GM12878 (cell line): ENCODE data around the gene CD96. TPM values are rescaled to one million over a fixed set of nuclear protein-coding genes. Genes with fewer than 3 reads are reported as not detected.

ENCODE experiments used
- ATAC-seq: fragments of 200-7000 bp; cut with Tn5 transposase; 3 replicates; pipeline ENCODE4 v1.9.1; 2020; ENCODE audit warnings: mild to moderate bottlenecking, moderate library complexity
- BruUV-seq: library from RNA; stranded (reverse); fragments of 400-500 nt; replicated peaks from 2 replicates; lab custom pipeline; 2021; lab: Mats Ljungman, UMichigan
- CTCF ChIA-PET: fragments of 300-600 bp; sonication (Branson Sonifier 250); formaldehyde crosslinking; extraction: SDS; loops from one replicate; lab custom pipeline; 2021; ENCODE audit warnings: inconsistent platforms; lab: Yijun Ruan, JAX
- POLR2A ChIA-PET: fragments of 350-600 bp; formaldehyde crosslinking; extraction: SDS; loops from one replicate; lab custom pipeline; 2021; ENCODE audit warnings: inconsistent platforms; lab: Charles Lee
- RAD21 ChIA-PET: fragments of 300-600 bp; sonication (Branson Sonifier 250); formaldehyde crosslinking; loops from one replicate; lab custom pipeline; 2023; ENCODE audit warnings: antibody characterized with exemption; ENCODE audit not compliant: unreplicated experiment; lab: Charles Lee
- SMC1A ChIA-PET: fragments of 300-600 bp; sonication (Branson Sonifier 250); formaldehyde crosslinking; loops from one replicate; lab custom pipeline; 2023; ENCODE audit not compliant: unreplicated experiment, uncharacterized antibody; lab: Charles Lee
- DNase-seq: peaks from one replicate; pipeline ENCODE4 v3.0.0-alpha.2; 2011; ENCODE audit warnings: low read depth, low spot score
- FAIRE-seq: peaks from 3 replicates; lab custom pipeline; 2011; peaks lifted over from hg19 to GRCh38; lab: Jason Lieb, UNC
- H2AFZ ChIP-seq: 2 replicates; pipeline ENCODE4 v1.6.0; 2011; ENCODE audit warnings: low read depth, low read length, control low read depth; ENCODE audit not compliant: control insufficient read depth
- H3K27ac ChIP-seq: 2 replicates; pipeline ENCODE4 v1.5.1; 2011; ENCODE audit warnings: control low read depth; ENCODE audit not compliant: control insufficient read depth, insufficient read depth
- H3K27me3 ChIP-seq, 2 experiments: replicated peaks in 1 of 2; 2 replicates each; pipeline versions ENCODE4 v1.6.0 to v1.6.1; 2011; ENCODE audit warnings: low read length in 1 of 2; ENCODE audit not compliant: control insufficient read depth in 2 of 2, insufficient read depth in 2 of 2
- H3K36me3 ChIP-seq, 2 experiments: 2 replicates each; pipeline ENCODE4 v1.5.1; 2011; ENCODE audit warnings: low read length in 1 of 2; ENCODE audit not compliant: control insufficient read depth in 2 of 2, insufficient read depth in 2 of 2
- H3K4me1 ChIP-seq: 2 replicates; pipeline ENCODE4 v1.6.1; 2011; ENCODE audit warnings: mild to moderate bottlenecking, low read length, moderate library complexity, mixed read lengths; ENCODE audit not compliant: control insufficient read depth, insufficient read depth
- H3K4me2 ChIP-seq: 2 replicates; pipeline ENCODE4 v1.6.0; 2011; ENCODE audit warnings: control low read depth; ENCODE audit not compliant: control insufficient read depth, insufficient read depth
- H3K4me3 ChIP-seq: fragments of 200-600 bp; sonication (generic); 2 replicates; pipeline ENCODE4 v1.5.1; 2016
- H3K79me2 ChIP-seq: 2 replicates; pipeline ENCODE4 v1.6.0; 2011; ENCODE audit warnings: low read length; ENCODE audit not compliant: control insufficient read depth, insufficient read depth
- H3K9ac ChIP-seq: 2 replicates; pipeline ENCODE4 v1.8.0; 2011; ENCODE audit warnings: low read length, control low read depth, mixed read lengths; ENCODE audit not compliant: control insufficient read depth, insufficient read depth
- H3K9me3 ChIP-seq: replicated peaks from 3 replicates; pipeline ENCODE4 v1.5.1; 2011; ENCODE audit warnings: mild to moderate bottlenecking, low read length; ENCODE audit not compliant: control insufficient read depth, insufficient read depth
- H4K20me1 ChIP-seq: 2 replicates; pipeline ENCODE4 v1.6.0; 2011; ENCODE audit not compliant: control insufficient read depth, insufficient read depth
- ATF7 ChIP-seq: fragments of 450-650 bp; IDR thresholded peaks from 2 replicates; pipeline ENCODE4 v1.6.1; 2016; ENCODE audit warnings: low read depth, mild to moderate bottlenecking
- BCLAF1 ChIP-seq: fragments of 450-650 bp; IDR thresholded peaks from 2 replicates; pipeline ENCODE4 v1.6.1; 2017; ENCODE audit warnings: antibody characterized with exemption, mild to moderate bottlenecking, moderate library complexity
- BMI1 ChIP-seq: fragments of 450-650 bp; IDR thresholded peaks from 2 replicates; pipeline ENCODE4 v1.6.1; 2016; ENCODE audit warnings: mild to moderate bottlenecking, moderate library complexity, borderline replicate concordance
- CHD2 ChIP-seq: IDR thresholded peaks from 2 replicates; pipeline ENCODE4 v1.6.1; 2011; ENCODE audit warnings: low read depth, low read length, improper control_type of control experiment, borderline replicate concordance
- E2F4 ChIP-seq: IDR thresholded peaks from 2 replicates; pipeline ENCODE4 v1.6.1; 2012; ENCODE audit warnings: low read depth, low read length, improper control_type of control experiment
- ETV6 ChIP-seq, 2 experiments: fragments of 450-650 bp in 1 of 2; IDR thresholded peaks in 1 of 2; conservative IDR thresholded peaks in 1 of 2; 2 replicates each; pipeline ENCODE4 v1.6.1; 2014; ENCODE audit warnings: antibody characterized with exemption in 1 of 2, borderline replicate concordance in 1 of 2, low read depth in 1 of 2, mild to moderate bottlenecking in 1 of 2, moderate library complexity in 1 of 2
- EZH2 ChIP-seq: IDR thresholded peaks from 2 replicates; pipeline ENCODE4 v1.6.1; 2012; ENCODE audit warnings: low read depth, mild to moderate bottlenecking, control low read depth, inconsistent platforms, low read length, borderline replicate concordance; ENCODE audit not compliant: control insufficient read depth
- IRF3 ChIP-seq: fragments of 450-650 bp; IDR thresholded peaks from 2 replicates; pipeline ENCODE4 v1.6.1; 2014; ENCODE audit warnings: mild to moderate bottlenecking
- IRF4 ChIP-seq: IDR thresholded peaks from 2 replicates; pipeline ENCODE4 v1.6.1; 2011; ENCODE audit warnings: low read depth, low read length
- MTA2 ChIP-seq: fragments of 450-650 bp; IDR thresholded peaks from 2 replicates; pipeline ENCODE4 v1.6.1; 2016; ENCODE audit warnings: low read depth, mild to moderate bottlenecking, moderate library complexity
- NFYB ChIP-seq: IDR thresholded peaks from 2 replicates; pipeline ENCODE4 v1.6.1; 2011; ENCODE audit warnings: low read depth, mild to moderate bottlenecking, low read length, improper control_type of control experiment, moderate library complexity; ENCODE audit not compliant: insufficient read depth
- PKNOX1 ChIP-seq: fragments of 450-650 bp; IDR thresholded peaks from 2 replicates; pipeline ENCODE4 v1.6.1; 2016; ENCODE audit warnings: mild to moderate bottlenecking
- RBBP5 ChIP-seq: fragments of 200-600 bp; sonication (generic); conservative IDR thresholded peaks from 2 replicates; pipeline ENCODE4 v1.6.1; 2016
- RUNX3 ChIP-seq: IDR thresholded peaks from 2 replicates; pipeline ENCODE4 v1.6.1; 2012; ENCODE audit warnings: low read length, inconsistent platforms
- TBL1XR1 ChIP-seq: IDR thresholded peaks from 2 replicates; pipeline ENCODE4 v1.6.1; 2012; ENCODE audit warnings: low read depth, low read length, improper control_type of control experiment
- YY1 ChIP-seq: IDR thresholded peaks from 2 replicates; pipeline ENCODE4 v1.6.1; 2011; ENCODE audit warnings: low read depth, mild to moderate bottlenecking, low read length
- WGBS: methylation state at CpG from one replicate; pipeline ENCODE4 v1.1.6; 2016; ENCODE audit warnings: low lambda C conversion rate; ENCODE audit not compliant: insufficient replicate concordance, insufficient coverage; ENCODE audit errors: missing lambda C conversion rate; 5-methylcytosine and 5-hydroxymethylcytosine counted together
- in situ Hi-C: fragments of 300-500 bp; cut with MboI; formaldehyde crosslinking; loops from 9 replicates; pipeline ENCODE4 v1.14.3; 2018; ENCODE audit warnings: mixed read lengths
- intact Hi-C: fragments of 100-400 bp; cut with micrococcal nuclease; formaldehyde crosslinking; loops from one replicate; pipeline ENCODE4 v1.14.2; 2022; ENCODE audit not compliant: unreplicated experiment
- polyA plus RNA-seq, 11 experiments: library from polyadenylated mRNA; depleted of rRNA in 4 of 11; unstranded in 6 of 11; stranded (reverse) in 5 of 11; fragments of >200 nt; fragmentation: Nextera tagmentation in 4 of 11; fragmentation: Illumina TruSeq in 1 of 11; extraction: Ambion mirVana in 4 of 11; extraction: Trizol in 1 of 11; gene quantifications; 1 replicate in 1 of 11; 2 replicates in 10 of 11; pipeline versions ENCODE4 v1.2.1 to v1.2.3, GENCODE V29; 2011 to 2016; ENCODE audit warnings: inconsistent platforms in 2 of 11, missing spikeins in 2 of 11, low read depth in 1 of 11
- total RNA-seq, 4 experiments: library from RNA; depleted of rRNA in 3 of 4; stranded (reverse); fragments of >200 nt in 3 of 4; fragmentation: Illumina TruSeq in 1 of 4; extraction: Trizol in 1 of 4; gene quantifications; 2 replicates each; pipeline versions ENCODE4 v1.2.1 to v1.2.3, GENCODE V29; 2013 to 2021

The CD96 gene
- total and polyA plus RNA-seq, 10 of the 15 experiments (the other 5 are each of a cell fraction or from before 2014, with no cell fraction given): 0.13 to 10.1 (median 0.47) TPM

GRCh38 chr3:111667621-111668239 is 125.7 kb downstream of the CD96 start:
- Histone ChIP-seq H3K27ac (no peak overlapping the region; the same call in 1 of the 2 replicates), H3K27me3 (no peaks in the 10 kb centered on the region), H3K9ac (no peak overlapping the region), H3K79me2 (no peaks in the 10 kb centered on the region), H3K4me3 (no peak overlapping the region), H4K20me1 (no peaks in the 10 kb centered on the region), H3K36me3 (no peaks in the 10 kb centered on the region), H3K4me1 (peaks cover 8% of the 10 kb centered on the region; the same call in 1 of the 2 replicates), H3K9me3 (no peaks in the 10 kb centered on the region), H3K4me2 (peak overlapping the region; percentile 61), H2AFZ (no peak overlapping the region; the same call in 1 of the 2 replicates)
- 60% methylated on average over 5 of the region's 5 CpGs for WGBS
- ChIA-PET SMC1A (interaction anchor here (1.1 to 6.1 kb wide), 12 partner anchors 13 to 346 kb away, joined by 3 to 55 read pairs (median 6); no protein-coding TSS in a partner anchor), CTCF (interaction anchor here (0.6 to 7.7 kb wide), 19 partner anchors 8 to 377 kb away, joined by 3 to 91 read pairs (median 4); partner anchors contain the start of gene PHLDB2), POLR2A (no interaction called here), RAD21 (interaction anchor here (1.0 to 6.4 kb wide), 12 partner anchors 12 to 345 kb away, joined by 3 to 112 read pairs (median 8); no protein-coding TSS in a partner anchor)
- in situ Hi-C loops: loop anchor here (5.0 kb wide), 1 partner anchor 305 kb away; no protein-coding TSS in a partner anchor
- peak; percentile 98 for ATAC-seq
- BruUV-seq: no TSS peak
- intact Hi-C loops: loop anchor here (5.0 kb wide), 2 partner anchors 35 to 195 kb away; no protein-coding TSS in a partner anchor
- peak; percentile 95 for FAIRE-seq
- peak; percentile 69 for DNase-seq
- TF ChIP-seq BMI1 (no peak), TBL1XR1 (peak; percentile 13; the same call in 1 of the 2 replicates), RUNX3 (peak; percentile 45), YY1 (no peak), ETV6 (conservative IDR thresholded peaks at IDR 0.05 in 1 of 2, IDR thresholded peaks at IDR 0.05 in 1 of 2; ENCODE audit: borderline replicate concordance in 1 of 2, low read depth in 1 of 2) (peak in 1 of 2 experiments; percentile 96; a peak in 2 of 4 replicates), NFYB (0 out of 2 replicates have a peak, but pooled peaks have one; percentile 19), EZH2 (no peak), IRF4 (no peak), BCLAF1 (no peak), MTA2 (0 out of 2 replicates have a peak, but pooled peaks have one; percentile 8), E2F4 (no peak), RBBP5 (no peak), PKNOX1 (peak; percentile 27; the same call in 1 of the 2 replicates), IRF3 (no peak), CHD2 (no peak), ATF7 (peak; percentile 59)
